Activated naive CD4-positive, alpha-beta T cell treated with anti-CD3 and anti-CD28 coated beads for 36 hours (primary cell): ENCODE results near the gene SYNDIG1. TPM values are rescaled to one million over a fixed set of nuclear protein-coding genes. Genes with fewer than 3 reads are reported as not detected.

ENCODE experiments used
- CTCF ChIA-PET: fragments of 350-600 bp; sonication (Branson Sonifier 250); formaldehyde crosslinking; loops from one replicate; lab custom pipeline; 2021; ENCODE audit warnings: antibody characterized with exemption; lab: Charles Lee
- DNase-seq: peaks from one replicate; pipeline ENCODE4 v3.0.0-alpha.2; 2020
- H3K27ac Mint-ChIP-seq: one replicate; pipeline ENCODE4 v1.8.0; 2021; ENCODE audit warnings: mild to moderate bottlenecking, mixed read lengths
- H3K27me3 Mint-ChIP-seq: one replicate; pipeline ENCODE4 v1.8.0; 2021; ENCODE audit warnings: low read depth, mixed read lengths
- H3K36me3 Mint-ChIP-seq: one replicate; pipeline ENCODE4 v1.8.0; 2021; ENCODE audit warnings: low read depth, mixed read lengths
- H3K4me1 Mint-ChIP-seq: one replicate; pipeline ENCODE4 v1.8.0; 2021; ENCODE audit warnings: low read depth, mixed read lengths
- H3K4me3 Mint-ChIP-seq: one replicate; pipeline ENCODE4 v1.8.0; 2021; ENCODE audit warnings: mild to moderate bottlenecking, moderate library complexity, mixed read lengths
- H3K9me3 Mint-ChIP-seq: one replicate; pipeline ENCODE4 v1.8.0; 2021; ENCODE audit warnings: mixed read lengths
- intact Hi-C: fragments of 100-400 bp; cut with micrococcal nuclease; formaldehyde crosslinking; loops from one replicate; pipeline ENCODE4 v1.15.1; 2023
- total RNA-seq, 2 experiments: library from RNA; stranded (reverse); gene quantifications; one replicate each; pipeline ENCODE4 v1.2.3, GENCODE V29; 2021

Gene SYNDIG1
- total RNA-seq, 2 experiments from 2014 or later, result not detected

DNA sequence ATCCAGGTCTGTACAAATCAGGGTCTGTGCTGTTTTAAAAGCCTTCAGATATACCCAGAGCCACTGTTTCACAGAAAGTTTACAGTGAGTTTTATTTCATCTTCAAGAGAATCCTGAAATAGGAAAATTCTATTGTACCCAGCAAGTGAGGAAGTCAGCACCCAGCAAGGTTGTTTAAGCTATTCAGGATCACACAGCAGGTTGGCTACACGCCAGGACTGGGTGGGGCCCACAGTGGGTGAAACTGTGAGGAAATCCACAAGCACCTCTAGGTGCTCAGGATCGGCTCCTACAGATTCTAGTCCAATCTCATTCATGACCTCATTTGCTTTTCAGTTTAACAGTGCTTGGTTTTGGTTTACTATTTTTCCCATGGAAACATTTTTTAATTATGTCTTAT lies 128.9 kb downstream of the SYNDIG1 start:
- intact Hi-C loops, result no loop called here
- DNase-seq, result no peak
- Mint-ChIP-seq H3K9me3 (peaks cover 15% of the 10 kb centered on the region), H3K4me3 (no peak overlapping the region), H3K27ac (no peak overlapping the region), H3K36me3 (peaks cover 2% of the 10 kb centered on the region), H3K4me1 (no peaks in the 10 kb centered on the region), H3K27me3 (peaks cover 11% of the 10 kb centered on the region)
- CTCF ChIA-PET, result no interaction called here

DNA sequence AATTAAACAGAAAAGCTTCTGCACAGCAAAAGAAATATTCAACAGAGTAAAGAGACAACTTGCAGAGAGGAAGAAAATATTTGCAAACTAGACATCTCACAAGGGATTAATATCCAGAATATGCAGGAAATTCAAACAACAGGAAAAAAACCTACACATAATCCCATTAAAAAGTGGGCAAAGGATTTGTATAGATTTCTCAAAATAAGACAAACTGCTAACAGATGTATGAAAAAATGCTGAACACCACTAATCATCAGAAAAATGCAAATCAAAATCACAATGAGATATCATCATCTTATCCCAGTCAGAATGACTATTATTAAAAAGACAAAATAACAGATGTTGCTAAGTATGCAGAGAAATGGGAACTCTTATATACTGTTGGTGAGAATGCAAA lies 129.6 kb downstream of the SYNDIG1 start:
- Mint-ChIP-seq H3K27ac (no peak overlapping the region), H3K4me3 (no peak overlapping the region), H3K9me3 (peaks cover 15% of the 10 kb centered on the region), H3K4me1 (no peaks in the 10 kb centered on the region), H3K27me3 (peaks cover 13% of the 10 kb centered on the region), H3K36me3 (peaks cover 2% of the 10 kb centered on the region)
- intact Hi-C loops, result no loop called here
- CTCF ChIA-PET, result no interaction called here
- no peak for DNase-seq

DNA sequence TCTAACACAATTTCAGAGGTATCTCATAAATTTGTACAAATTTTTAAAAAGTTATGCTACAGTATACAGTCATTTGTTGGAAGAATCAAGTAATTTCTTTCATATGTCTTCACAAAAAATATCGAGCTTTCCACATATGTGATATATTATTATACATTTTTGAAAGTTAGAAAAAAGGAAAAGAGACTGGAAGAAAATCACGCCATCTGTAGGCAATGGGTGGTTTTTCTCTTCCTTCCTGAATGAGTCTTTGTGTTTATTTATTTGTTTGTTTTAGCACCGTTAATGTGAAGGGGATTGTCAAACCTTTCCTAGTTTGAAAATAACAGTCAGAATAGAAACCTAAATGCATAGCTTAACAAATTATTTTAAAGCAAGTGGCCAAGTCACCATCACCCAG lies 130.6 kb downstream of the SYNDIG1 start:
- CTCF ChIA-PET, result no interaction called here
- H3K36me3 Mint-ChIP-seq, result peaks cover 2% of the 10 kb centered on the region
- H3K4me3 Mint-ChIP-seq, result no peak overlapping the region
- no peak for DNase-seq
- H3K4me1 Mint-ChIP-seq, result no peaks in the 10 kb centered on the region
- intact Hi-C loops, result no loop called here
- H3K27me3 Mint-ChIP-seq, result peaks cover 13% of the 10 kb centered on the region
- H3K27ac Mint-ChIP-seq, result no peak overlapping the region
- H3K9me3 Mint-ChIP-seq, result peaks cover 15% of the 10 kb centered on the region

DNA sequence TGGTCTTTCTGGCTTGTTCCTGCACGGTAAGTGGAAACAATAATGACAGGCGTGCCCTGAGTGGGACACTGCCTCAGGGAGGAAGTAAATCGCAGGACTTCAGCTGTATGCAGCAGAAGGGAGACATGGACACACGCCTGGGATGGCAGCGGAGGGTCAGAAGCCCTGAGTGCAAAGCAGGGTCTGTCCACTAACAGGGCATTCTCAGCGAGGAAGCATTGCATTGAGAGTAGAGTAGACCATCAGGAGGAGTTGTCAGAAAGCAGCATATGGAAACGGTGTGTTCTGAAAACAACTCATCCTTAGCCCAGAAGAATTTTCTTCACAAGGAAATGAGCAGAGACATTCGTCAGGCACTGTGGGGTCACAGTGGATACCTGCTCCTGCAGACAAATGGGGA lies 134.0 kb downstream of the SYNDIG1 start:
- Mint-ChIP-seq H3K27me3 (peaks cover 10% of the 10 kb centered on the region), H3K27ac (no peak overlapping the region), H3K4me3 (no peak overlapping the region), H3K4me1 (no peaks in the 10 kb centered on the region), H3K9me3 (peaks cover 15% of the 10 kb centered on the region), H3K36me3 (peaks cover 2% of the 10 kb centered on the region)
- CTCF ChIA-PET, result no interaction called here
- intact Hi-C loops, result no loop called here
- DNase-seq, result no peak

DNA sequence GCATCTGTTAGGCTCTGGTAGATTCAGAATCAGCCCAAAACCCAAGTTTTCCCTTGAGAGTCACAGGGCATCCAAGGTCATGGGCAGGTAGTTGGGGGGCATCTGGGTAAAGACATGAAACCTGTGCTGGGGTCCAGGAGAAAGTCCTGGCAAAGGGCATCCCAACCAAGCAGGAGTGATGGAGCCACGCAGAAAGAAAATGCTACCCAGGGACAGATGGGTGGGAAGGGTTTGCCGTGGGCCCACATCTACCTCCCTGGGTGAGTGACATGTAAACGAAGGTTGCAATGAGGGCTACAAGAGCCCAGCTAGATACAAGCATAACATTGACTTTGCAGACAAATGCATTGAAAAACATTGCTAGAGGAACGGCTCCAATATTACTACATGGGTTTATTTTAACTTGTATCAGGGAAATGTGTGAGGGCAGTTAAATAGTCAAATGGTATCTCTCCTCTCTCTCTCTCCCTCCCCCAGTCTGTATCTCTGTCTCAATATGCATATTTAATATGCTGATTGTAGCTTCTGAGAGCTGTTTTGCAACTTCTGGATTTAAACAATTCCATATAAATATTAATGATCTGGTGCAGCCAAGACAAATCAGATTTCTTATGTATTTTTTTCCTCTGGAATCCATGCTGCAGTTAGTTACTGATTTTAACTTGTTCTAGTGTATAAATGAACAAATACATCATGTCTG lies 135.7 kb downstream of the SYNDIG1 start:
- Mint-ChIP-seq H3K4me3 (no peak overlapping the region), H3K27ac (no peak overlapping the region), H3K27me3 (peaks cover 10% of the 10 kb centered on the region), H3K36me3 (peaks cover 2% of the 10 kb centered on the region), H3K4me1 (no peaks in the 10 kb centered on the region), H3K9me3 (peaks cover 12% of the 10 kb centered on the region)
- DNase-seq, result no peak
- intact Hi-C loops, result no loop called here
- CTCF ChIA-PET, result no interaction called here

DNA sequence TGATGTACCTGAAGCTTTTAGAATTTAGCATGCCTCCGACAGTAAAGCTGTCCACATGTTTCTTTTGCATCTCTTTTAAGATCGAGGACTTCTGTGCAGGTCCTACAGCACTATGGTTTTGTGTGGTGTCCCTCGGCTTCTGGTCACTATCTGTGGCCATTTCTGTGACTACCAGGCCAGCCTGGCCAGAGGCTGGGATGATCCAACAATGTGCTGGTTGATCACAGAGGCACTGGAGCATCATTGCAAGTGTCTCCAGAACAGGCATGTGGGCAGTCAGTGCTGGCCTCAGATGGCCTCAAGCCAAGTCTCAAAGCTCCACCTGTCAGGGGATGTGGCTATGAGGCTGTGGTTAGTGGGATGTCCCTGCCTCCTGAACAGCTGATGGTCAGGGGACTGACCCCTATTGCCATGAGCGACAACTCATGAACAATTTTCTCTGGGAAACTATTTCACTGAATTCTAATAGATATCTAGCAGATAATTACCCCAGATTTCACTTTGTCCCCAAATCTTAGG lies 136.6 kb downstream of the SYNDIG1 start:
- CTCF ChIA-PET, result no interaction called here
- H3K4me3 Mint-ChIP-seq, result no peak overlapping the region
- H3K4me1 Mint-ChIP-seq, result no peaks in the 10 kb centered on the region
- peaks cover 7% of the 10 kb centered on the region for H3K27me3 Mint-ChIP-seq
- DNase-seq, result no peak
- intact Hi-C loops, result no loop called here
- no peaks in the 10 kb centered on the region for H3K36me3 Mint-ChIP-seq
- H3K9me3 Mint-ChIP-seq, result peaks cover 8% of the 10 kb centered on the region
- H3K27ac Mint-ChIP-seq, result no peak overlapping the region

DNA sequence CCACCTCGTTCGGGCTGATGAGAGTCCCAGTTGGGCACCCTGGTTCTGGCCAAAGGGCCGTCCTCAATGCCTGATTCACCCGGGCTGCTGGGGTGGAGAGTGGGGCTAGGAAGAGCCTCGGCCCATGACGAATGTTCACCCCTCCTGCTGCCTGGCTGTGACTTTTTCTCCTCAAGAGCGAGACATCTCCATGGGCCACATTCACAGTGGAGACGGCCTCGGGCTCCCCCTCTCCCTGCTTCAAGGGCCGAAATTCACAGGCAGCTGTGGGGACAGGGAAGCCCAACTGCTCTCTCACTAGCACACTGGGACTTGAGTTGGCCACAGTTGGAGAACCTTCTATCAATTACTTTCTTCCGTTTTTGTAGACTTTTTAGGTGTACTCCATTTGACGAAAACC lies 138.0 kb downstream of the SYNDIG1 start:
- H3K9me3 Mint-ChIP-seq, result peaks cover under 1% of the 10 kb centered on the region
- no peaks in the 10 kb centered on the region for H3K36me3 Mint-ChIP-seq
- H3K27me3 Mint-ChIP-seq, result peaks cover 7% of the 10 kb centered on the region
- DNase-seq, result no peak
- H3K4me3 Mint-ChIP-seq, result no peak overlapping the region
- intact Hi-C loops, result no loop called here
- no peaks in the 10 kb centered on the region for H3K4me1 Mint-ChIP-seq
- H3K27ac Mint-ChIP-seq, result no peak overlapping the region
- CTCF ChIA-PET, result no interaction called here

DNA sequence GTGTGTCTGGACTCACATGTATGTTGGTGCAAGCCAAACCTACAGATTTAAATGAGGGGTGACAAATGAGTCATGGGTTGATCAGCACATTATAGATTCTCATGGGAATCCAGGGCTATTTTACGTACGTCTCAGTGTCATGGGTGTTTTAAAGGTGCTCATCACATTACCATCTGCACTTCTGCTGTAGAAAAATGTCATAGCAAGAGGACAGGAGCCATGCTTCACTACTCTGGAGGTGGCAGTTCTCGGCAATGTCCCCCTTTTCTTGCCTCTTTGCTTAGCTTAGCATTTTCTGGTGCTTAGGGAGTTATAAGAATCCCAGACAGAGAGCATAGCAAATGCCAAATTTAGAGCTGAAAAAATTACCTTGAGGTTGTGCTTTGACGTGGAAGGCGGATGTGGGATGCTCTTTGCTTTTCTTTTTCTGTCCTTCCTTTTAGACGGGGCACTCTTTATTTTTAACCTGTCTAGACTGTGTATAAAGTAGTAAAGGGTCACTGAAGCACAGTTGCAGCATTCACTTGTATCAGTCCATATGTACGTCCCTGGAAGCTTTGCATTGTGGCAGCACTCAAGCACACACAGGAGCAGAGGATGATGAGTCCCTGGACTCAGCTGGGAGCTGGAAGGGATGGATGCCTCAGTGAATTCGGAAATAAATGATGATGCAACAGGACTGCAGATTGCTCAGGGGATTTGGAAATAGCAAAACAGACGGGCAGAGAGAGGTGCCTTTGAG lies 139.7 kb downstream of the SYNDIG1 start:
- no peak for DNase-seq
- H3K36me3 Mint-ChIP-seq, result no peaks in the 10 kb centered on the region
- no peaks in the 10 kb centered on the region for H3K9me3 Mint-ChIP-seq
- H3K4me3 Mint-ChIP-seq, result no peak overlapping the region
- intact Hi-C loops, result no loop called here
- CTCF ChIA-PET, result no interaction called here
- no peaks in the 10 kb centered on the region for H3K27me3 Mint-ChIP-seq
- no peaks in the 10 kb centered on the region for H3K4me1 Mint-ChIP-seq
- no peak overlapping the region for H3K27ac Mint-ChIP-seq

DNA sequence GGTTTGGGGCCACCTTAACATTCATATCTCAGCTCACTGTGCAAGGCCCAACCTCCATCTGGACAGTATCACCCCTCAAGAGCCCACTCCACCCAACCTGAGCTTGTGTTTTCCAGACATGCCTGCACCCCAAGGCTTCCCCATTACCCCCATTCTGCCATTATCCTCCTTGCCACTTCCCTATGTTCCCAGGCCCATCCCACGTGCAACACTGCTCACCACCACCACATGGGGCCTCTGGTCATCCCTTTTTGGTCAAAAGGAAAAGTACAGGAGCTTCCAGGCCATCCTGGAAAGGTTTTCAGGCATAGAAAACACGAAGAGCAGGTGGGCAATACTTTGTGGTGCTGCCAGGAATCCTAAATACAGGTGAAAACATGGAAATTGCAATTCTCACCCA lies 140.3 kb downstream of the SYNDIG1 start:
- CTCF ChIA-PET, result no interaction called here
- no peak for DNase-seq
- intact Hi-C loops, result loop anchor here (10.0 kb wide), 1 partner anchor 275 kb away; no protein-coding TSS in a partner anchor
- Mint-ChIP-seq H3K27me3 (no peaks in the 10 kb centered on the region), H3K9me3 (no peaks in the 10 kb centered on the region), H3K4me1 (no peaks in the 10 kb centered on the region), H3K27ac (no peak overlapping the region), H3K4me3 (no peak overlapping the region), H3K36me3 (no peaks in the 10 kb centered on the region)

DNA sequence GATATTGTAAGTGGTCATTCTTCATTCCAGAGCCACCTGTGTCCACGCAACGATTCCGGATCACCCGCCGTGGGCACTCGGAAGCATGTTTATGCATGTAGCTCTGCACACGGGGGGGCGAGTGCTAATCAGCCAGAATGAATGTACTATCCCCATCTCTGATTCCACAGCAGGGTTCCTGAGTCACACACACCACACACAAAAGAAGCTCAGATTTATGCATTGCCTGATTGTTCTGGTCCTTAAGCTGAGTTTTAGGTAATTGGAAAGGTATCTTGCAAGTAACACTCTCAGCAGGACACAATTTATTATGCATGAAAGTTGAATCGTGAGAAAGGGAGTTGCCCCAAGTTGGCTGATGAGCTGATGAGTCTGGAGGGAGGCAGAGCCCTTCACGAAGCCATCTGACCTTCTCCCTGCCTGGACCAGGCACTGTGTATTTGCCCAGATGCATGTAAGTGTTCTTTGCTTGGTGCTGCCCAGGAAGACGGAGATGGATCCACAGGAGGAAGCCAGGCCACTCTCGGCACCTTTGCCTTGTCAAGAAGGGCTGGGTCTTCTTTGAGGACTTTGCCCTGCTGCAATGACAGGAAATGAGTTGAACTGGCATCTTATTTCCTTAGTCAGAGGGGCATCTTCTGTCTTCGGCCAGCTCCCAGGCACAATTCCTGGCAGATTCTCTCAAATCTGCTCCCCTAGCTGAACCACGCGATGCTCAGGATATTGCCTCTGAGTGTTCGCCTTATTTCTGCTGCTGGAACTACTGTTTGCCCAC lies 141.1 kb downstream of the SYNDIG1 start:
- Mint-ChIP-seq H3K9me3 (no peaks in the 10 kb centered on the region), H3K4me3 (no peak overlapping the region), H3K36me3 (no peaks in the 10 kb centered on the region), H3K27ac (no peak overlapping the region), H3K27me3 (no peaks in the 10 kb centered on the region), H3K4me1 (no peaks in the 10 kb centered on the region)
- DNase-seq, result no peak
- intact Hi-C loops, result loop anchor here (10.0 kb wide), 1 partner anchor 274 kb away; no protein-coding TSS in a partner anchor
- CTCF ChIA-PET, result no interaction called here

DNA sequence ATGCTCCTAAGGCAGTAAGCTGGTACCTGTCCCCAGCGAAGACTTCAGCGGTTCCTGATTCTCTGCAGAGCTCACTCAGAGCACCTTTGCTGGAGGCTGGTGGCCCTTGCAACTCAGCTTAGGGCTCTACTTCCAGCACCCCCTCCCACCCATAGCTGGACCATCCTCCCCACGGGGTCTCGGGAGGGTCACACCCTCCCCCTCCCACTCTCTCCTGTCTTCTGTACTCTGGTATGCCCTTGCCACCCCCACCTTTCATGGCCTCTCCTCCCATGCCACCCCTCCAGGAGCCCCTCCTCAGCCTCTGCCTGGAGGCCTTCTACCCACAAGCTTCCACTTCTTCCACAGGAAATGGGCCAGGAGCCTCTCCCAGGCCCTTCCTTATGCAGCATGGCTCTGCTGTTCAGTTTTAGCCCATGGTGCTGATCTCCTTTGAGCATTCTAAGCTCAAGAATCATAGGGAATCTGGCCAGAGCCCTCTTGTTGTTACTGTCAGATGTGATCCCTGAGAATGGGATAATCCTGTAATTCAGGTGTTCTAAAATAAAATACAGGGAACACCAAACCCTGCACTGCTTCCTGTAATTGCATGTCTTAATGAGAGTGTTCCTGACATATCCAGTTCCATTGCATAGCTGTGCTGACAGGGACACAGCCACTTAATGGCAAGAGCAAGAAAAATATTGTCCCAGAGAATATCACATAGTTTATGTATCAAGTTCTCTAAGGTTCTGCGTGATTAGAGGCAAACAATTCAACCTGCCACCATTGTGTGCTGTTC lies 142.1 kb downstream of the SYNDIG1 start:
- CTCF ChIA-PET, result no interaction called here
- Mint-ChIP-seq H3K27ac (no peak overlapping the region), H3K36me3 (no peaks in the 10 kb centered on the region), H3K27me3 (no peaks in the 10 kb centered on the region), H3K4me3 (no peak overlapping the region), H3K4me1 (no peaks in the 10 kb centered on the region), H3K9me3 (no peaks in the 10 kb centered on the region)
- no peak for DNase-seq
- intact Hi-C loops, result loop anchor here (10.0 kb wide), 1 partner anchor 273 kb away; no protein-coding TSS in a partner anchor
